ENCODE results near the gene MIF4GD.

The MIF4GD gene

DNA sequence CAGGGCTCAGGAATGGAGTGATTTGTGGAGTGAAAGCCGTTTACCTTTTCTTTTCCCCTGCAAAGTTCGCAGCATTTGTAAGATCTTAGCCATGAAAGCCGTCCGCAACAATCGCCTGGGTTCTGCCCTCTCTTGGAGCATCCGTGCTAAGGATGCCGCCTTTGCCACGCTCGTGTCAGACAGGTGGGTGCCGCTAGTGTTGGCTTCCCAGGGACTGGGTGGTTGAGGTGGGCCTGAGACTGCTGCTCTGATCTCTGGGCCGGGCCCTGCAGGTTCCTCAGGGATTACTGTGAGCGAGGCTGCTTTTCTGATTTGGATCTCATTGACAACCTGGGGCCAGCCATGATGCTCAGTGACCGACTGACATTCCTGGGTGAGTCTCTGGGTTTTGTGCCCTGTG is 38.2 kb downstream of the MIF4GD start:
- DNase-seq (ENCODE audit: low read depth) = no peak

DNA sequence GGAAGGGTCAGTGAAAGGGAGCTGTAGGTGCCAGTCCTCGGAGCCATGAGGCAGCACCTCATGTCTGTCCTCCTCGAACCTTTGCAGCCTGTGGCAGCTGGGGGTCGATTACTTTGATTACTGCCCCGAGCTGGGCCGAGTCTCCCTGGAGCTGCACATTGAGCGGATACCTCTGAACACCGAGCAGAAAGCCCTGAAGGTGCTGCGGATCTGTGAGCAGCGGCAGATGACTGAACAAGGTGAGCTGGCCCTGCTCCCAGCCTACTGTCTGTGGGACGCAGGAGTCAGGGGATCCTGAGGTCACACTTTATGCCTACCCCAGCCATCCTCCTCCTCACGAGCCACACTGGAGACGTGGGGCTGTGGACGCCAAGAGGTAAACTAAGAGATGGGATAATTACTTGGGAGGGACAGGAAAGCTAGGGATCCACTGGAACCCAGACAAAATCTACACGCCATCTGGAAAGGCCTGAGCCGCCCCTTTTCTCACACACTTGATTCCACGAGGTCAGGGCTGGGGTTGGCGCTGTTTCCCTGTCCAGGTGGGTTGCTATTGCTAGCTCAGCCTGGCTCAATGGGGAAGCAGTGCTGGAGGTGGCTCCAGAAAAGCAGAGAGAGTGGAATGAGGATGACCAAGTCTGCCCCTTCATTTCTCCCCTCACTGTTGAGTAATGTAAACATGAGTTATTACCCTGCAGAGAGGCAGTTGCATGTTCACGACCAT is 39.1 kb downstream of the MIF4GD start:
- DNase-seq (ENCODE audit: low read depth) = no peak

DNA sequence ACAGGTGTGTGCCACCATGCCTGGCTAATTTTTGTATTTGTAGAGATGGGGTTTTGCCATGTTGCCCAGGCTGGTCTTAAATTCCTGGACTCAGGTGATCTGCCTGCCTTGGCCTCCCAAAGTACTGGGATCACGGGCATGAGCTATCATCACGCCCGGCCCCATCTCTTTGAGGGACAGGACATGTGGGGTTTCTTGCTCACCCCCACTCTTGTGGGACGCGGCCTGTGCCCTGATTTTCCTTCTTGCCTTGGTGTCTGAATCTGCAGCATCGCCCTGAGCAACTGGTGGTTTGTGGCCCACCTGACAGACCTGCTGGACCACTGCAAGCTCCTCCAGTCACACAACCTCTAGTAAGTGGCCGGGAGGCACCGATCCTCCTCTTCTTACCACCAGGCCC is 40.0 kb downstream of the MIF4GD start:
- no peak for DNase-seq (ENCODE audit: low read depth)

DNA sequence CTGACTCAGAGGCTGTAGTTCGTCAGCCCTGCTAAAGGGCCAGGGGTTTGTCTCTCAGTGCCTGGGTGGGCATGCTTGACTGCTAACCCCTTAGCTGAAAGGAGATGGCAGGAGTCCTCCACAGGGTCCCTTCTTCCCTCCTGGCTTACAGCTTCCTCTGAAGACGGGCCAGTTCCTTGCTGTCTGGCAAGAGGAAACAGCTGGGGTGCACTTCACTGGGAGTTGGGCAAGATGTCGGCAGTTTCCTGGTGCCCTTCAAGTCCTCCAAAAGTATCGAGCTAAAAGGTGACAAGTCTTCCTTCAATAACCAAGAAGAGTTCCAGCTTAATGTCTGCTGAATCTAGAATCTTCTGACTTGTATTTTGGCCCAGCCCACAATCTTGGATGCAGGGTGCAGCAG is 42.2 kb downstream of the MIF4GD start:
- no peak for DNase-seq (ENCODE audit: low read depth)

DNA sequence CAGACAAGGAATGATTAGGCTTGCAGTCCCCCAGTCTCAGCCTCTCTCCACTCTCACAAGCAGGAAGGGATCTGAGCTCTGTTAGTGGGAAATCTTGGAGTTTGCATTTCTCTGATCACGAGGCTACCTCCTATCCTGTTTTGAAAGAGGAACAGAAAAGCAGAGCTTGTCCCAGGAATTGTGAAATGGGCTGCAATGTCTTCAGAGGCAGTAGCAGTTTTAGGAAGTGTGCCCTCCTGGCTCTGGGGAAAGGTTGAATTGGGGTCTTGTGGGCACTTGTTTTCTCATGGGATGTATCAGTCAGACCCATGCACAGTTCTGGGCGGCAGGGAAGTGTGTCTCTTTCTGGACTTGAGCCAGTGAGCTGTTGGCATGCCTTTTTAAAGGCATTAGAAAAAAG is 42.7 kb downstream of the MIF4GD start:
- no peak for DNase-seq (ENCODE audit: low read depth)

DNA sequence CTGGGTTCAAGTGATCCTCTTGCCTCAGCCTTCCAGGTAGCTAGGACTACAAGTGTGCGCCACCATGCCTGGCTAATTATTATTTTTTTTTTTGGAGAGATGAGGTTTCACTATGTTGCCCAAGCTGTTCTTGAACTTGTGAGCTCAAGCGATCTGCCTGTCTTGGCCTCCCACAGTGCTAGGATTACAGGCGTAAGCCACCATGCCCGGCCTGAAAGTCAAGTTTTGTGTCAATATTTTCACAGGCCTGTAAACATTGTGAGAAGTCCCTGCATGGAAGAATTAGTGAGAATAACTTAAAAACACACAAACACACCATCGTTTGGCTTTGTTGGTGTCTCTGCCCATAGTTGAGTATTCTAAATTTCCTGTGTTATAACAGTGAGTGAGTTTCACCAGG is 43.3 kb downstream of the MIF4GD start:
- DNase-seq (ENCODE audit: low read depth) = no peak

DNA sequence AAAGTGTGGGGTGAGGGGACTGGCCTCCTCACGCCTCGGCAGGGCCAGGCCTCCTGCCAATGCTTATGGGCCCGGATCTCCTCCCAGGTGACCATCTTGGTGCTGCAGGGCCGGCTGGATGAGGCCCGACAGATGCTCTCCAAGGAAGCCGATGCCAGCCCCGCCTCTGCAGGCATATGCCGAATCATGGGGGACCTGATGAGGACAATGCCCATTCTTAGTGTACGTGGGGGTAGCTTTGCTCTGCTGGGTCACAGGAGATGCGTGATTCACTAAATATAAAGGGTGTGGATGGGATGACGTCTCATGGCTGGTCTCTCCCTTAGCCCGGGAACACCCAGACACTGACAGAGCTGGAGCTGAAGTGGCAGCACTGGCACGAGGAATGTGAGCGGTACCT is 46.0 kb downstream of the MIF4GD start:
- DNase-seq (ENCODE audit: low read depth) = no peak

DNA sequence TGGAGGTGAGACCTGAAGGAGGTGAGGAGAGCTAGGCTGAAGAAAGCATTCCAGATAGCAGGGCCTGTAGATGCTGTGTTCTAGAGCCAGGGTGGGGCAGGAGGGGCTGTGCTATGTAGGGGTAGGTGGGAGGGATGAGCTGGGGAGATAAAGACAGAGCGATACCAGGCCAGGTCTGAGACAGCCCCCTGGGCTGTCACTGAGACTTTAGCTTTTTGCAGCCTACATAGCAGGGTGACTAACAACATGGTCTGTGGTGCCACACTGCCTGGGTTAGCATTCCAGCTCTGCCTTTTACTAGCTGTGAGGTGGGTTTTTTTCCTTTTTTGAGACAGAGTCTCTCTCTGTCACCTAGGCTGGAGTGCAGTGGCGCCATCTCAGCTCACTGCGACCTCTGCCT is 51.2 kb downstream of the MIF4GD start:
- no peak for DNase-seq (ENCODE audit: low read depth)

DNA sequence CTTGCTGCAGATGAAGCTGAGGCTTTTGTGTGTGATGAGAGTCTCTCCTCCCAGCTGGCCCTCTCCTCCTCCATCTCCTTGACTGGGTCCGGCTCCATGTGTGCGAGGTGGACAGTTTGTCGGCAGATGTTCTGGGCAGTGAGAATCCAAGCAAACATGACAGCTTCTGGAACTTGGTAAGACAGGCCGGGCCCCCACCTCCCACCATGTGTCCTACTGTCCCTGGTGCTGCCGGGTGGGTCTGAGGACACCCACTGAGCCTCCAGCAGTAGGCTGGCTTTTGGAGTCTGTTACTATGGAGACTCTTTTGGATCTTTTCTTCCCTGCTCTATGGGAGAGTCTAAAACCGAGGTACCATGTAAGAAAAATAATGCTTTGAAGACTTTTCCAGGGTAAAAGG is 52.9 kb downstream of the MIF4GD start:
- no peak for DNase-seq (ENCODE audit: low read depth)
